Upper lobe of left lung (tissue), 6 donors: ENCODE measurements around the gene CDKAL1. TPM values are rescaled to one million over a fixed set of nuclear protein-coding genes. Genes with fewer than 3 reads are reported as not detected.

Experiments
- ATAC-seq, 2 donors: fragments of 200-7000 bp; cut with Tn5 transposase; one replicate each; pipeline ENCODE4 v1.9.1; 2022; ENCODE audit warnings: mild to moderate bottlenecking in 2 of 2, moderate library complexity in 2 of 2; ENCODE audit not compliant: low FRiP score in 2 of 2
- DNase-seq, 2 donors: peaks; one replicate each; pipeline ENCODE4 v3.0.0-alpha.2; 2019 to 2020
- H3K27ac ChIP-seq, 4 donors: fragments of 200-600 bp; sonication (generic); one replicate each; pipeline ENCODE4 v1.5.1; 2016 to 2019
- H3K27me3 ChIP-seq, 4 donors: fragments of 200-600 bp; sonication (generic); one replicate each; pipeline ENCODE4 v1.5.1; 2017 to 2019
- H3K36me3 ChIP-seq, 4 donors: fragments of 200-600 bp; sonication (generic); one replicate each; pipeline ENCODE4 v1.5.1; 2016 to 2019
- H3K4me1 ChIP-seq, 4 donors: fragments of 200-600 bp; sonication (generic); one replicate each; pipeline ENCODE4 v1.5.1; 2018 to 2019
- H3K4me3 ChIP-seq, 4 donors: fragments of 200-600 bp; sonication (generic); one replicate each; pipeline ENCODE4 v1.5.1; 2017 to 2019; ENCODE audit warnings: mild to moderate bottlenecking in 2 of 4, moderate library complexity in 1 of 4
- H3K9me3 ChIP-seq, 4 donors: fragments of 200-600 bp; sonication (generic); one replicate each; pipeline ENCODE4 v1.5.1; 2018 to 2019
- CTCF ChIP-seq, 6 experiments: fragments of 450-650 bp in 4 of 6; fragments of 200-600 bp in 2 of 6; sonication (generic) in 2 of 6; IDR thresholded peaks; one replicate each; pipeline ENCODE4 v1.5.1; 2016 to 2019; ENCODE audit warnings: antibody characterized with exemption in 6 of 6
- EP300 ChIP-seq, 4 donors: sonication (generic); formaldehyde crosslinking; IDR thresholded peaks; one replicate each; pipeline ENCODE4 v1.5.1; 2017; ENCODE audit warnings: antibody characterized with exemption in 4 of 4, control low read depth in 2 of 4
- POLR2A ChIP-seq, 4 donors: fragments of 450-650 bp; IDR thresholded peaks; one replicate each; pipeline ENCODE4 v1.5.1; 2016 to 2017; ENCODE audit warnings: antibody characterized with exemption in 4 of 4, mild to moderate bottlenecking in 2 of 4
- POLR2AphosphoS5 ChIP-seq, 2 donors: sonication (generic); formaldehyde crosslinking; IDR thresholded peaks; one replicate each; pipeline ENCODE4 v1.5.1; 2017; ENCODE audit warnings: antibody characterized with exemption in 2 of 2
- WGBS, 2 donors: methylation state at CpG; one replicate each; pipeline ENCODE4 v1.1.5; 2017 to 2018; 5-methylcytosine and 5-hydroxymethylcytosine counted together
- total RNA-seq, 6 donors: library from RNA; depleted of rRNA in 4 of 6; stranded (reverse); fragments of >200 nt in 4 of 6; gene quantifications; one replicate each; pipeline versions ENCODE4 v1.1.0 to v1.2.1, GENCODE V29; 2016 to 2021
- donor health status: DM: no; HTN: no; CAD: no; lungs with moderate emphysema.
- donor health status: DM: no; HTN: yes; CAD: no; lungs with severe emphysema.

CDKAL1 gene
- total RNA-seq, 6 donors from 2014 or later: 9.4 to 22.6 (median 13.8) TPM

- TF ChIP-seq POLR2A (IDR thresholded peaks at IDR 0.05) (no peak), EP300 (IDR thresholded peaks at IDR 0.05) (no peak), POLR2AphosphoS5 (IDR thresholded peaks at IDR 0.05) (no peak), CTCF (IDR thresholded peaks at IDR 0.05) (no peak)
- 90 to 92% methylated on average over 2 of the region's 2 CpGs for WGBS, 2 donors
- no peak for DNase-seq
These were observed 223.5 kb downstream of the CDKAL1 start for GRCh38 chr6:20757761-20758160.

GRCh38 chr6:20763296-20763695 lies 229.0 kb downstream of the CDKAL1 start:
- H3K36me3 ChIP-seq: no peaks in the 10 kb centered on the region
- WGBS, 2 donors: 95 to 98% methylated on average over 4 of the region's 4 CpGs
- H3K9me3 ChIP-seq: no peaks in the 10 kb centered on the region
- ATAC-seq (no peak), DNase-seq (no peak)
- H3K4me1 ChIP-seq: no peaks in the 10 kb centered on the region
- no peaks in the 10 kb centered on the region for H3K27me3 ChIP-seq
- H3K27ac ChIP-seq: no peak overlapping the region
- no peak overlapping the region for H3K4me3 ChIP-seq
- no peak for TF ChIP-seq EP300 (IDR thresholded peaks at IDR 0.05)
- TF ChIP-seq CTCF (IDR thresholded peaks at IDR 0.05): no peak
- TF ChIP-seq POLR2AphosphoS5 (IDR thresholded peaks at IDR 0.05): no peak
- TF ChIP-seq POLR2A (IDR thresholded peaks at IDR 0.05): no peak

More at GRCh38 chr6:20757761-20758160, 223.5 kb downstream of the CDKAL1 start:
- no peaks in the 10 kb centered on the region for H3K9me3 ChIP-seq
- H3K4me3 ChIP-seq: no peak overlapping the region
- no peaks in the 10 kb centered on the region for H3K36me3 ChIP-seq
- no peaks in the 10 kb centered on the region for H3K27me3 ChIP-seq
- no peak for ATAC-seq
- no peak overlapping the region for H3K27ac ChIP-seq
- no peaks in the 10 kb centered on the region for H3K4me1 ChIP-seq

- TF ChIP-seq CTCF (IDR thresholded peaks at IDR 0.05): no peak
- TF ChIP-seq POLR2AphosphoS5 (IDR thresholded peaks at IDR 0.05): no peak
- no peak for TF ChIP-seq EP300 (IDR thresholded peaks at IDR 0.05)
- TF ChIP-seq POLR2A (IDR thresholded peaks at IDR 0.05): no peak
- Histone ChIP-seq H3K4me3 (no peak overlapping the region), H3K36me3 (no peaks in the 10 kb centered on the region), H3K9me3 (no peaks in the 10 kb centered on the region), H3K27ac (no peak overlapping the region), H3K4me1 (no peaks in the 10 kb centered on the region), H3K27me3 (no peaks in the 10 kb centered on the region)
- ATAC-seq (no peak), DNase-seq (no peak)
- WGBS, 2 donors: 86 to 96% methylated on average over 3 of the region's 3 CpGs
These were observed 235.4 kb downstream of the CDKAL1 start for GRCh38 chr6:20769631-20770030.

- WGBS, 2 donors: 66 to 72% methylated on average over 1 of the region's 1 CpG
These were observed 236.5 kb downstream of the CDKAL1 start for GRCh38 chr6:20770773-20771172.

More at GRCh38 chr6:20770773-20771172, 236.5 kb downstream of the CDKAL1 start:
- Histone ChIP-seq H3K4me3 (no peak overlapping the region), H3K36me3 (no peaks in the 10 kb centered on the region), H3K4me1 (no peaks in the 10 kb centered on the region), H3K9me3 (no peaks in the 10 kb centered on the region), H3K27ac (no peak overlapping the region), H3K27me3 (no peaks in the 10 kb centered on the region)
- TF ChIP-seq CTCF (IDR thresholded peaks at IDR 0.05) (no peak), POLR2A (IDR thresholded peaks at IDR 0.05) (no peak), EP300 (IDR thresholded peaks at IDR 0.05) (no peak), POLR2AphosphoS5 (IDR thresholded peaks at IDR 0.05) (no peak)
- ATAC-seq: no peak
- DNase-seq: no peak
